Stimulated activated CD4-positive, alpha-beta T cell treated with anti-CD3 and anti-CD28 coated beads, Interleukin-15, amount 100 ng/mL, for 24 hours (primary cell): ENCODE measurements around the gene SPAG16.

ENCODE experiments used
- DNase-seq: peaks from one replicate; pipeline ENCODE4 v3.0.0-alpha.2; 2020

Gene SPAG16

GRCh38 chr2:214315324-214315723 is 1031.1 kb downstream of the SPAG16 start:
- DNase-seq, result no peak

- DNase-seq, result no peak
These were observed 1035.9 kb downstream of the SPAG16 start for GRCh38 chr2:214320211-214320610.

- no peak for DNase-seq
These were observed 1038.4 kb downstream of the SPAG16 start for GRCh38 chr2:214322662-214323061.

DNA sequence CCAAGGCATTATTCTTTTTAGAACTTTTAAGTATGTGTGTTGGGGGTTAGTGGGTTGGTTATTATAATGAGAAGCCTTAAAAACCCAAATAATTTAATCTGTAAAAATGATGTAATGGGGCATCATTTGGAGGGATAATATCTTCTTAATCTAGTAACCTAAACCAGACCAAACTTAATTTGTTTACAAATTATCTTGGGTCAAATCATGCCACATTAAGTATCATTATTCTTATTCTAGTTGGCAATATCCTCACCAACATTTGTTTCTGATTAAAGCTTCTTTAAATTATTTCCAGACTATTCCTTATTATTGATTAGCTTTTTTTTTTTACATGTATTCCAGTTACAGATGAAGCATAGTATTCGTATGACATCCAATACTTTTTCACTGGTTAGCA is 1041.1 kb downstream of the SPAG16 start:
- DNase-seq, result no peak

DNA sequence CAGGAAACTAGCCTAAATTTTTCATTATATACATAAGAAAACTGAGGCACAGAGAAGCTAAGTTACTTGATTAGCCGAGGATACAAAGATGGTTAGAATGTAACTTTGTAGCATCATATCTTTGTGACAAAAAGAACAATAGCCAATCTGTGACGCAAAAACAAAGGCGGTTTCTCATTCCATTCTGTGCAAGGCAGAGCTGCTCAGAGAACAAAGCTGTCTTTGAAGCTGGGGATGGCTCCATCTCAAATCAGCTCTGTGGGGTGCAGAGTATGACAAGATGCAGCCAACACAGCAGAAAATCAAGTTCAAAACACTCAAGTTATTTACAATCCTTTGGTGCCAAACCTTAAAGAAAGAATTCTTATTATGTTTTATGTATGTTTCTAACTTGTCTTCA is 1044.7 kb downstream of the SPAG16 start:
- DNase-seq, result no peak

DNA sequence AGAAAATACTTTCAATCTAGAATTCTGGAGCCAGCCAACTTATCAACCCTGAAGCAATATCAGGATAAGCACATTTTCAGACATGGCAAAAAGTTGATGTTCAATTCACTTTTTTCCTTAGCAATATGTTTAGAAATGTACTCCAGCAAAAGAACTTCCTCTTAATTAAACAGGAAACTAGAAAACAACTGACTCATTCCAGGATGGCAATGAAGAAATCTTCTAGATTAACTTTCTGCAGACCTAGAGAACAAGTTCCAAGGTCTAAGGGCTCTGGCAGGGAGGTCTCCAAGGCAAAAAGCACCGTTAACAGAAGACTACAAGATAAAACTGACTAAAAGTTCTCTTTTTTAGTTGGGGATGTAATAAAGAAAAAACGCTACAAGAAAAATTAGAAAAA is 1057.4 kb downstream of the SPAG16 start:
- no peak for DNase-seq

DNA sequence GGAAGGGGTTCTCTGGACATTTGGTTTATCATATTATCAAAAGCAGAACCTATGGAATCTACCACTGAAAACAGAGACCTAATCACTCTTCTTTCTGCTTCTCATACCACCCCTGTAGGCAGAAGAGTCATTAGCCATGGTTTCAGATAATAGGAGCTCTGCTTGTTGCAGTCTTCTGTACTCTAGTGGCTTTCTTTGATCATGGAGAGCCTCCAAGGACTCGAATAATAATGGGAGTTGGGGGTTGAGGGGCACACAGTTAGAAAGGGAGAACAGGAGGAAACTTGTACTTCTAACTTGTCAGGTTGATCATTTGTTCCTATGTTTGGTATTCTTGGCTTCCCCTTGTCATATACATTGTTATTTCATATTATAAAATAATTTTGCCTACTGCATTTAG is 1074.2 kb downstream of the SPAG16 start:
- DNase-seq, result no peak

DNA sequence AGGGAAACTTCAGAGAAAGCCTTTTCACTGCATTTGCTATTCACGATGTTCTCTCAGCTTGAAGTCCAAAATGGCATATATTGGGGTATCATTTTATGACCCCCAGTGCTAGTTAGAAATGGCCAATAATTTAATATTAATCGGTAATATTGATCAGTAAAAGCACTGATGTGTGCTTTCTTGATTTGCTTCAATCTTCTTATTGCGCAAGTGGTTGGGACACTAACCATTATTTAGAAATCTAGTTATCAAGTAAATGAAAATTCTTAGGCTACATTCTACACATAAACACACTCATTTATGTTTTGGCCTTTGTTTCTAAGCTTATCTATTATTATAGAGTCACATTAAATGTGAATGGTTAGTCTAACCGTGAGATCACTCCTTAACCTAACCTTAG is 1076.9 kb downstream of the SPAG16 start:
- no peak for DNase-seq

DNA sequence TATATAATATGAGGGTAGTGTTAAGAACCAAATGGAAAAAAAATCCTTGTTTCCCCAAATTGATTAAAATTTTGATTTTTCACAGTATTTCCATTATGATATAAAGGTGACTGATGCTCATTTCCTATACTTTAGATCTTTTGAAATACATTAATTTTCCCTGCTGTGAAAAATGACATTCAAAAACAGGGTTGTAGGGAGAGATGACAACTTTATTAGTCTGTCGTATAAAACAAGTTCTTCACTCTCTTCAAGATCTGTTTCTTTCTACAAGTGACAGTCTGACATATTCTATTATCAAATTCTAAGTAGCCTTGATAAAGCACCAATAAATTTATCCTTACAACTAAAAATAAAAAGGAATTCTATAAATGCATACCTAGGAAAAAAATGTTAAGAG is 1081.3 kb downstream of the SPAG16 start:
- no peak for DNase-seq

GRCh38 chr2:214367171-214367570 is 1082.9 kb downstream of the SPAG16 start:
- no peak for DNase-seq

GRCh38 chr2:214376618-214377285 is 1092.5 kb downstream of the SPAG16 start:
- DNase-seq, result no peak

GRCh38 chr2:214377286-214377624 is 1093.0 kb downstream of the SPAG16 start:
- DNase-seq, result no peak

DNA sequence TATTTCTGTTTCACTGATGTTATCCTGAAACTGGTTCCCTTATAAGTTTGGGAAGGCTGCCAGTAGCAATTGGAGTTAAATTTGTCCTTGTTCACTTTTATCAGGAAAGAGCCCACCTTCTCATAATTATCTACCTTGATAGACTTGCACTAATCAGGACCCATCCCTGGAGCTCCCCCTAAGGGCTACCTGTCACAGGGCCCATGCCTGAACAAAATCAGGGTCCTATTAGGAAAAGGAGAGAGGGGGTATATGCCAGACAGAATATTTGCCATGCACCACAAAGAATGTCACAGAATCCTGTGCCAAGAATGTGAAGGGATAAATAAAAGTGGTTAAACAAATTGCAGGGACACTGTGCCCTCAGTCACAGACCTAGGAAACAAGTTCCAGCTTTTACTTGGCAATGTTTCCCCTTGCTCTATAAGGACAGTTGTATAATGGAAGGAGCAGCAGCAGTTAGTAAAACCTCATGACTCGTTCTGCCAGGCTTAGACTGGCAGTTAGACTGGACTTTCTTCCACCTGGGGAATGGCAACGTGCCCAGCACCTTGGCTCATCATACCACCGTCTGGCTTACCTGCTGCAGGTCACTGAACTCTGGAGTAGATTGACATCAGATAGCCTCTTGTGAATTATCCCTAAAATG is 1094.3 kb downstream of the SPAG16 start:
- DNase-seq, result no peak

DNA sequence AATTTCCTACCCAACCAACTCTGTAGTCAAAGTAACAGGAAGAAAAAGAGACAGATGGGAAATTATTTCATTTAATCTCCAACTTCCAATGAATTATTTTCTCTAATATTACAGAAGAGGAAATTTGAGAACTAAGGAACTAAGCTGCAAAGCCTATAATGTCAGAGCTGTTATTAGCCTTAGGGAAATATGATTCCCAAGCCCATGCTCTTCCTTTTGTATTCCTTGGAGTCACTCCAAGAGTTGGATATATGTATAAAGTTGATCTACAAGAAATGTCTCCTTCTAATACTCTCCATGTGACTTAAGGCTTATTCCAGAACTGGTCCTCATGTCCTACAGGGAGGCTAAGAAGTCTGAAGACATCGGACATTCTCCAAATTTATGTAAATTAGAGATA is 1095.0 kb downstream of the SPAG16 start:
- no peak for DNase-seq

- no peak for DNase-seq
These were observed 1096.4 kb downstream of the SPAG16 start for GRCh38 chr2:214380681-214381080.

DNA sequence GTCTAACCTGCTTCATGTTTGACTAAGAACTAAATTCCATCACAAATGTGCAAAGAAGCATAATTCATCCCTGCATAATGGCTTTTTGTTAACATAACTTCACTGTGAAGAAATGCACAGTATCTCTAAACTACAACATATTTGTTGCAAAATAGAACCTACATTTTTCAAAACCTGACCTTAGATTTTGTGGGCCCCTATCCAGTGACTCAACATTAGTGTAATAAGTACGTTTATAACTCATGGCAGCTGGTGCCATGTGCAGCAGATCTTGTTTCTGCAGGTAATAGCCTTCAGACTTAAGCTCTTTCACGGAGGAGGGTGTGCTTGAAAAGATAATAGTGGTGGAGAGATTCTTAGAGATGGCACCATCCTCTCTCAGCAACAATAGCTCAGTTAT is 1098.0 kb downstream of the SPAG16 start:
- no peak for DNase-seq

DNA sequence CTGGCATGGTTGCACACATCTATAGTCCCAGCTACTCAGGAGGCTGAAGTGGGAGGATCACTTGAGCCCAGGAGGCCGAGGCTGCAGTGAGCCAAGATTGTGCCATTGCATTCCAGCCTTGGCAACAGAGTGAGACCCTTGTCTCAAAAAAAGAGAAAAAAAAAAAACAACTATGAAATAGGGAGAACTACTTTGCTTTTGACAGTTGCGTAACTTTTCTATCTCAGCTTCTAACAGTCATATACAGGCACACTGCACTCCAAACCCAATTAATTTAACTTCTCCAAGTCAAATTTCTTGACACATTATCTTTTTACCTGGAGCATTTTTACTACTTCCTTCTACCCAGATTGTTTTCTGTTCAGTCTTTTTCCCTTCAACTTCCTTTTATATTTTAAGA is 1102.5 kb downstream of the SPAG16 start:
- no peak for DNase-seq

- no peak for DNase-seq
These were observed 1105.1 kb downstream of the SPAG16 start for GRCh38 chr2:214389334-214389733.

DNA sequence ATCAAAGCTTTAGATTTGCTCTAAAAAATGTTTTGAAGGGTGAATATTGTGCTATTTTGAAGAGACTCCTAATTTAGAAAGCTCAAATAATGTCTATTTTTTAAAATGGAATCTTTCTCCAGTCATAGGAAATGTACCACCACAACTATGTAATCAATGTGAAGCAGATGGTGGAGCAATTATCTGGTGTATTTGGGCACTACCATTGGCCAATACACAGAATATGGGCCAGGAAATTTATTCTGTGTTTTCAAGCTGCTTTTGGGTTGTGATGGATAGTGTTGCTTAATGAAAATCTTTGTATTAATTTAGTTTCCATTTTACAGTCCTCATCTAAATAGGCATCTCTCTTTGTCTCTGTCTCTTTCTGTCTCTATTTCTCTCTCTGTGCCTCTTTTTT is 1109.5 kb downstream of the SPAG16 start:
- no peak for DNase-seq

DNA sequence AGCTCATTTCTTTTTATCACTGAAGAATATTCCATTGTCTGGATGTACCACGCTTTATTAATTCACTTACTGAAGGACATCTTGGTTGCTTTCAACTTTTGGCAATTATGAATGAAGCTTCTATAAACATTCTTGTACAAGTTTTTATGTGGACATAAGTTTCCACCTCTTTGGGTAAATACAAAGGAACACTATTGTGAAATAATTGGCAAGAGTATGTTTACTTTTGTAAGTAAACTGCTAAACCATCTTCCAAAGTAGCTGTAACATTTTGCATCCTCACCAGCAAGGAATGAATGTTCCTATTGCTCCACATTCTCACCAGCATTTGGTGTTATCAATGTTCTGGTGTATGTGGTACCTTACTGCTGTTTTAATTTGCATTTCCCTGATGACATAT is 1110.8 kb downstream of the SPAG16 start:
- DNase-seq, result no peak

- no peak for DNase-seq
These were observed 1117.3 kb downstream of the SPAG16 start for GRCh38 chr2:214401580-214401979.

DNA sequence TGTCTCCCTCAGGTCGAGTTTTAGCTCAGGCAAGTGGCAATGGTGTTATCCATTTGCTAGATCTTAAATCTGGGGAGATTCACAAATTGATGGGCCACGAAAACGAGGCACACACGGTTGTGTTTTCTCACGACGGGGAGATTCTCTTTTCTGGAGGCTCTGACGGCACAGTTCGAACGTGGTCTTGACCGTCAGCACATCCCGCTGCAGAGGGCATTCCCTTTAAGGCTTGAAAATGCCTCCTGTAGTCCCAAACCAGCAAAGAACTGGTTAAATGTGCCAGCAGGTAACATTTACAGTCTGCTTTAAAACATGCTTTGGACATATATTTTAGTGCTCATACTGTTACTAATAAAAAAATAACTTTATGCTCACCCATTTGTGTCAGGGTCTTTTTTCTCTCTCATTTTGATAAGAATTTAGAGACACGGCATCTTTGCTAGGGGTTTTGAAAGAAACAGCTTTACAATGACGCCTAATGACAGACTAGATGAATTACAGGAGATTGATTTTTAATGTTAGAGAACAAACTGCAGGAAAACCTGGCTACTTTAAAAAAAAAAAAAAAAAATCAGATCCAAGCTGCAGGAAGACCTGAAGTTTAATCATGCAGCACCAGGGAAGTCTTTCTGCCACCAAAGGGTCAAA is 1126.0 kb downstream of the SPAG16 start:
- DNase-seq, result no peak

DNA sequence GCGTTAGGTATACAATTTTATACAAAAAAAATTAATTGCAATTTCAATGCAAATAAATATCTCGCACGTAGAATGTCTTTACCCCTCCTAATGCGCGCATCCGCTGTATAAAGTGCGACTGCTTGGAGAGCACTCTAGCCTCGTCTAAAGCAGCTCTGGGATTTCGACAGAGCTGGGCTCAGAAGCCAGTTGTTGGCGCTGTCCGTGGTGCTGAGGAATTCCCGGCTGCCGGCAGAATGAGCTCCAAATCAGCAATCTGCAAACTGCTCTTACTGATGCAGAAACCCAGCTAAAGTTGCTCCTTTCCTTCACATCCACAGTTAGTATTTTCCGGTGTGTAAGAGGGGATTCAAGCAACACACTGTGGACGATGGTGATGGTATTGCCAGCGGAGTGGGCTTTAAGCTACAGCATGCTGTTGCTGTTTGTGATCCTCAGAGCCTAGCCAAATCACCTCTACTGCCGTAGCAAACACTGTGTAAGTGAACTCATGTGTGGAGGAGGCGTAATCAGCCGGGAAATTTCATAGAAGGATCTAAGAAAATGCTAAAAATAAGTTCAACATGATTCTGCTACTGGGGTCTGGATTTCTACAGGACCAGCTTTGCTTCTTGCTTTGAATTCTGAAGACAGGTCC is 1126.8 kb downstream of the SPAG16 start, which contains the start of gene VWC2L:
Gene VWC2L, plus strand, starts transcription at position 137 of the 637 bp plus-strand sequence. CDS start 3,140 bp downstream, outside the sequence.
- DNase-seq, result peak; percentile 37

DNA sequence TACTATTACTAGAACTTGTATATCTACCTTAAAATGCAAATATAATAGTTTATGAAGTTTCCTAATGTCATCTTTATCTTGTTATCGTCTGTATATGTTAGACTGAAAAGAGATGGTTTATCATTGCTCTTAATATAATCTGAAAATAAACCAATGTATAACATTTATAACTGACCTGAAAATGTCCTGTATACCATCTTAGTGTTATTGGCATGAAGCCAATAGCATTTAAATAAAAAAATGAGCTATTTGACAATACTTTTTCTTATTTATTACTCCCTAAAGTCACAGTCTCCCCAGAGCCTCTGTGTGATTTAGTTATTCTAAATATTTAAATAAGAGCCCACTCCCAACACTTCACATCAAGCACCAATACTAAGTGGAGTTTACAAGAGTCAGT is 1128.4 kb downstream of the SPAG16 start:
- no peak for DNase-seq
